ENCODE measurements around the gene RPL3. TPM values are rescaled to one million over a fixed set of nuclear protein-coding genes. Genes with fewer than 3 reads are reported as not detected.

The RPL3 gene
- total RNA-seq, 1 experiment from 2014 or later = 2,056 TPM

Other genes starting within 250 kb of the RPL3 start
- gene APOBEC3G, start 242.3 kb downstream of the RPL3 start, total RNA-seq (2014; rRNA removed; shearing (Covaris generic)) = not detected in 2 replicates
- not detected in 2 replicates for gene APOBEC3H, start 222.4 kb downstream of the RPL3 start, total RNA-seq (2014; rRNA removed; shearing (Covaris generic))
- 0.35 and 0.65 TPM in 2 replicates for gene CBX7, start 166.9 kb downstream of the RPL3 start, total RNA-seq (2014; rRNA removed; shearing (Covaris generic))
- gene PDGFB, start 74.6 kb downstream of the RPL3 start, total RNA-seq (2014; rRNA removed; shearing (Covaris generic)) = 0.05 and 0.26 TPM in 2 replicates
- gene SYNGR1, start 30.4 kb upstream of the RPL3 start, total RNA-seq (2014; rRNA removed; shearing (Covaris generic)) = 3.2 and 4.0 TPM in 2 replicates
- 8.7 and 9.3 TPM in 2 replicates for gene TAB1, start 80.2 kb upstream of the RPL3 start, total RNA-seq (2014; rRNA removed; shearing (Covaris generic))
- gene MGAT3, start 137.4 kb upstream of the RPL3 start, total RNA-seq (2014; rRNA removed; shearing (Covaris generic)) = not detected in 2 replicates
- 31.5 and 32.0 TPM in 2 replicates for gene MIEF1, start 182.7 kb upstream of the RPL3 start, total RNA-seq (2014; rRNA removed; shearing (Covaris generic))
- 190 and 238 TPM in 2 replicates for gene ATF4, start 200.9 kb upstream of the RPL3 start, total RNA-seq (2014; rRNA removed; shearing (Covaris generic))
- gene RPS19BP1, start 213.1 kb upstream of the RPL3 start, total RNA-seq (2014; rRNA removed; shearing (Covaris generic)) = 48.3 and 66.2 TPM in 2 replicates

Data from SJCRH30 (cell line).